GM19025 (cell line): ENCODE results near the gene TSPAN3.

Experiments used
- ATAC-seq: cut with Tn5 transposase; IDR thresholded peaks from one replicate; pipeline ENCODE4 v1.9.1; 2021; ENCODE audit warnings: mild to moderate bottlenecking, low read depth, moderate library complexity; ENCODE audit not compliant: unreplicated experiment

The TSPAN3 gene

DNA sequence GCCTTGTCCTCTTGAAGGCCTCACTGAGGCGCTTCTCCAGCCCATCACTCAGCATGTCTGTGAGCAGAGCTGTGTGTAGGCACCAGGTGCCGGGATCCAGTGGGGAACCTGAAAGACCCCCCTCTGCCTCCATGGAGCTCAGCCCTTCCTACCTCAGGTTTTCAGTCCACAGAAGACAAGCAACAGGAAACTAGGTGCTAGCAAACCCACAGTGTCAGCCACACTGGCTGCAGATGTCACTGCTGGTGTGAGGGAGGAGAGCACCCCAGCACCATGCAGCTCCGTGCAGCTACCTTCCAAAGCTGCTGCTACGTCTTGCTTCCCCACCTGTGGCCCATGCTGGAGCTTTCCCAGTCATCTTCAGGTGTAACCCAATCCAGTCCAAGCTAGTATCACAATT is 58.0 kb downstream of the TSPAN3 start:
- no peak for ATAC-seq

DNA sequence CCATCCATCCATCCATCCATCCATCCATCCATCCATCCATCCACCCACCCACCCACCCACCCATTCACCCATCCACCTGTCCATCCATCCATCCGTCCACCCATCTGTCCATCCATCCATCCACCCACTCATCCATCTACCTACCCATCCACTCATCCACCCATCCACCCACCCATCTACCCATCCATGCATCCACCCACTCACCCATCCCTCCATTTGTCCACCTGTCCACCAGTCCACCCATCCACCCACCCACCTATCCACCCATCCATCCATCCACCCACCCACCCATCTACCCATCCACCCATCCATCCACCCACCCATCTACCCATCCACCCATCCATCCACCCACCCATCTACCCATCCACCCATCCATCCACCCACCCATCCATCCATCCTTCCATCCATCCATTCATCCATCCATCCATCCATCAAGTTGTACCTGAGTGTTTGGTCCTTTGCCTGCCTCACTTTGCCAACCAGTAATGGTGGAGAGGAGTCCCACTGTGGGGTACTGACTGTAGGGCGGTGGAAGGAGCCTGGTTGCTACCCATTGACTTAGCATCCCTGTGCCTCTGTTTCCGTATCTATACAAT is 58.7 kb downstream of the TSPAN3 start:
- ATAC-seq = no peak

DNA sequence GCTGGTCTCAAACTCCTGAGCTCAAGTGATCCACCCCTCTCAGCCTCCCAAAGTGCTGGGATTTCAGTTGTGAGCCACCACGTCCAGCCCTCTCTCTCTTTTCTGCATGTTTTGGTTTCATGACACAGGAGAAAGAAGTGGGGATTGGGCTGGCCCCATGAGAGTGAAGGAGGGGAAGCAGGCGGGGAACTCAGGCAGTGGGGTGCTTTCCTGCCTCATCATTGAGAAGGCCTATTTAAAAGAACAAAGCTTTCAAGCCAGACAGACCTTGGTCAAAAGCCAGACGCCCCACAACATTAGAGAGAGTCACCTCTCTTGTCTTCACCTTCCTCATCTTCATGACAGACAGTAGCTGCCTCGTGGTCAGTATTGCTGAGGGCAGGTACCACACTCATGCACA is 60.1 kb downstream of the TSPAN3 start:
- no peak for ATAC-seq

DNA sequence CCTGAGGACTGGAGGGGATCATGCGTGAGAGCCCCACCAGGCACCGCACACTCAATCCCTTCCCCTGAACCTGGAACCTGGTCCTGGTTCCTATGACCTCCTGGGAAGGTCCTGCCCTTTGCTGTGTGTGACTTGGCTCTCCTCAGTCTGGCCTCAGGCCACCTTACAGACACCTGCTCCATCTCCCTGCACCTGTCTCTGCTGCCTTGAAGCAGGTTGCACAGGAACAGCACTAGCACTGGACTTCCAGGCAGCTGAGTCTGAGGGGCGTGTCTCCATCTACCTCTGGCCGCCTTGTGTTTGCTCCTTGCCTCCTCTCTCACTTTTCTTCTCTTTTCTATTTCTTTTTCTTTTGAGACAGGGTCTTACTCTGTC is 60.6 kb downstream of the TSPAN3 start:
- ATAC-seq = no peak

DNA sequence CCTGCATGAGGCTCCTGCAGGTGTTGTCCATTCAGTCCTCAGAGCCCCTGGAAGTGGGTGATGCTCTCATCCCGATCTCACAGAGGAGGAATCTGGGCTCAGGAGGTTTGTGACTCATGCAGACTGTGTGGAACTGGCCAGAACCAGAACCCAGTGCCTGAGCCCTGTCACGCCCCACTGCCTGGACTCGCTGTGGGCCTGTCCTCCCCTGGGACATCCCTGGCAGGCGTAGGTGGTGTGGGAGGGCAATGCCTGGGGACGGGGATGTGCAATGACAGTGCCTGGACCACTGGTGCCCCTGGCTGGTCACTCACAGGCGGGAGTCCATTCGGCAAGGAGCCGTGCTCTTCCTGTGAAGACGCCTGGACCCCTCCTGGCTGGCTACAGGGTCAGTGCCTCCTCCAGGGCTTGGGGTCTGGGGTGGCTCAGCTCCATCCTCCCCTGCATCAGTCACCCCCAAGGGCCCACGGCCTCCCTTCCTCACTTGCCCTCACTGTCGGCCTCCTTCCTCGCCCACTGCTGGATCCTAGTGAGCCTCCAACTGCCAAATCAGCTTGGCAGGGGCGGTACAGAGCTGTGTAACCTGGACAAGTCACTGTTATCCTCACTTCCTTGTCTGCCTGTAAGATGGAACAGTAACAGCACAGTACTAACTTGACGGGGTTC is 61.1 kb downstream of the TSPAN3 start:
- no peak for ATAC-seq

DNA sequence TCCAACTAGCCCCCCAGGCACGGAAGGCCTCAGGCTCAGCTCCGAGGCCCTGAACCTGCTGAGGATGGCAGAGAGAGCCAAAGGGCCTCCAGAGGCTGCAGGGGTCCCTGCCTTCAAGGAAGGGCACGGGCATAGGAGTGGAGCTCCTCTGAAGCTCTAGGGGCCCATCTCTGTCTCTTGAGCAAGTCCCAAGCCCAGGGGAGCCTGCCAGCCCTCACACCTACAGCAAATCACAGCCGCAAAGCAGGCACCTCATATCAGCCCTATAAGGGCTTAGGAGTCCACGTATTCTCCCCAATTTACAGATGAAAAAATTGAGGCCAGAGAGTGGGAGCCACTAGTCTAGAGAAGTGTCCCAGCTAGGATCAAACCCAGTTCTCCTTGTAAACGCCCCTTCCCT is 61.7 kb downstream of the TSPAN3 start:
- ATAC-seq = no peak

DNA sequence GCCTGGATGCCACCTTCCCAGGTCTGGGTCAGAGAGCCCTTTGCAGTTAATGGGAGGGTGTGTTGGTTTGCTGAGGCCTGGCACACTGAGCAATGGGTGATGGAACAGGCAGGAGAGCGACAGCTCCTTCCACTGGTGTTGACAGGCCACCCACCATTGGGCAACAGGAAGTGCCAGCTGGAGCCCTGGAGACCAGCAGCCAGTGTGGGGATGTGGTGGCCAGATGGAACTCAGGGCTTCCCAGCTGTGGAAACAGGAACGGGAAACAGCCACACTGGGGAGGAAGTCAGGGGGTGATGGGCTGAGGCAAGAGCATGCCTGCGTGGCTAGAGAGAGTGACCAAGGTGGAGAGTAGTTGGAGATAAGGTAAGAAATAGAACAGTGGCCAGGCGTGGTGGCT is 66.7 kb downstream of the TSPAN3 start:
- no peak for ATAC-seq

DNA sequence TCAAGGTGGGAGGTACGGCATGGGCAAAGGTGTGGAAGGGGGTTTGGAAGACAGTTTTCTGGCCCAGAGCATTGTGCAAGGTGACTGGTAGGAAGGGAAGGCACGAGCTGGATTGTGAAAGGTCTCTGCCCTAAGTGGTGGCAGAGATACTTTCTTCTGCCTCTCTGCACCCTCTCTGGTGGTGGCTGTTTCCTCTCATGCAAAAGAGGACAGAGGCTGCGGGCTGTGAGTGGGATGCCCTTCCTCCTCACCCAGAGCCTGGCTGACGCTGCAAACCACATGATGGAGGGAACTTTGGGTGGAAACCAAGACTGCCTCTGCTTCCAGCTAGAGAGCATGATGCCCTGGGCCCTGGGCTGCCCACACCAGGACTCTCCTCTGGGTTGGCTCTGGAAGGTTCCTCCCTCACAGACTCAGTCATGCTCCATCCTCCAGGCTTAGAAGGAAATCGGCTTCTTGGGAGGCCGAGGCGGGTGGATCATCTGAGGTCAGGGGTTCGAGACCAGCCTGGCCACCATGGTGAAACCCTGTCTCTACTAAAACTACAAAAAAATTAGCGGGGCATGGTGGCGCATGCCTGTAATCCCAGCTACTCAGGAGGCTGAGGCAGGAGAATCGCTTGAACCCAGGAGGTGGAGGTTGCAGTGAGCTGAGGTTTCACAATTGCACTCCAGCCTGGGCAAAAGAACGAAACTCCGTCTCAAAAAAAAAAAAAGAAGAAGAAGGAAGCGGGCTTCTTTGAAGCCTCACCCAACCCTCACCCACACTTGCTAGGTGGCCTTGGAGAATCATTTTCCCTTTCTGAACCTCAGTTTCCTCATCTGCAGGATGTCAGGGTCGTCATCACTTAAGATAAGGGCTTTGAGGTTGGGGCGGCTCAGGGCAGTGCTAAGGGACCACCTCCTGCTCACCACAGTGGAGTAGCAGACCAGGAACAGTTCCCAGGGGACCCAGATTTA is 67.7 kb downstream of the TSPAN3 start:
- ATAC-seq = peak; percentile 72

DNA sequence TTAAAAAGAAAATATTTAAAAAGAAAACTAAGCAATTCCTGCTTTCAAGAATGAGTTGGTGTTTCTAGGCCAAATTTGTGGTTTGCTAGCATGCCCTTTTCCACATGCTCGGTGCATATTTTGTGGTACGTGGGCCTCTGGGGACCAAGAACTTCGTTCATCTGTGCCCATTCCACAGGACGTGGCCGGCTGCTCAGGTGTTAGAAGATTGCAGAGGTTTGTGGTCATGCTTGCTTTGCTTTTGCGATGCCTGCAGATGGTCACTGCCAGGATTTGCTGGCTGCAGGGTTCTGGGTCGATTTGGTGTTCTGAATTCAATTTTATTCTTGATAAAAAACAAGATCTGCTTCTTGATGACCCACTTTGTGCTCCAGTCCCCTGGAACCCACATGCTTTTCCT is 68.5 kb downstream of the TSPAN3 start:
- ATAC-seq = no peak

DNA sequence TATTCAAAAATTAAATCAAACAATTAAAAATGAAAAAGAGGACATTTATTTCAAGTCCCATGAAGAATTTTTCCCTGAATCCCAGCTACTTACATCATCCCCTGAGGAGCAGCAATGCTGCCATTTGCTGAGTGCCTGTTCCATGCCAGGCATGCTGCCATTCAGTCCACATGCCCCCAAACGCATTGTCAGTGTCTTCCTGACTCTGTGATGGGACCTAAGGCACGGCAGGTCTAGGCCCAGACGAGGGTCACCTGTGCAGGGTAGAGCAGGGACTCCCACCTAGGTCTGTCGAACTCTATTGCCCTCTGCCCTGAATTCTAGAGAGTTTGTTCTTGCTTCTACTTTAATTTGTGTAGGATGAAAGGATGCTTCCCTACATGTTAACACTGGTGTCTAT is 68.9 kb downstream of the TSPAN3 start:
- ATAC-seq = no peak

DNA sequence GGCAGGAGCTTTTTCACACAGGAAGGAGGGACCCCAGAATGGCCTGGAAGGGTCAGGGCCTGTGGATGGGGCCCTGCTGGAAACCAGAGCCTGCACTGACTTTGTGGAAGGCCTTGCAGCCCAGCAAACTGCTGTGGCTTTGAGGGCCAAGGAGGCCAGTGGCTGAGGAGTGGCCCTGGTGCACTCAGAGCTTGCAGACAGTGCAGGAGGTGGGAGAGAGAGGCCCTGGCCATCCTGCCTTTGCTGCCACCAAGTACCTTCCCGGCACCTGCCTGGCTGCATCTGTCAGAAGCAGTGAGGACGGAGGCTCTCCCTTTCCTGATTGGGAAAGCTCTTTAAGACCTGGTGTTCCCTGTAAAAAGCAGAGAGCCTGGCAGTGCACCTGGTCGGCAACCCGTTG is 69.6 kb downstream of the TSPAN3 start:
- no peak for ATAC-seq

DNA sequence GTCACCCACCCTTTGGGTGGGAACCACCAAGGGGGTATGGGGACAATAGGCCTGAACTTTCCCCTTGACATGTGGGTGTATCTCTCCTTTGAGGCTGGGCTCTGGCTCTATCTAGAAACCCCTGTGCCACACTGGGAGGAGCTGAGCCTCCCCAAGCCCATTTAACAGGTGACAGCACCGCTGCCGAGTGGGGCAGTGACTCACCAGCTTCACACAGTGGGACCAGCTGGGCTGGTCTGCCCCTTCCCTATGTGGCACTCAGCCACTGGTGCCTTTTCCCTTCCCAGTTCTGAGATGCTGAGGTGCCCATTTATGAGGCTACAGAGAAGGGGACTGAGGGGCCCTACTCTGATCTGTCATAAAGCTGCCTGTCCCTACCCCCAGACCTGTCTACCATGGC is 70.9 kb downstream of the TSPAN3 start:
- no peak for ATAC-seq

DNA sequence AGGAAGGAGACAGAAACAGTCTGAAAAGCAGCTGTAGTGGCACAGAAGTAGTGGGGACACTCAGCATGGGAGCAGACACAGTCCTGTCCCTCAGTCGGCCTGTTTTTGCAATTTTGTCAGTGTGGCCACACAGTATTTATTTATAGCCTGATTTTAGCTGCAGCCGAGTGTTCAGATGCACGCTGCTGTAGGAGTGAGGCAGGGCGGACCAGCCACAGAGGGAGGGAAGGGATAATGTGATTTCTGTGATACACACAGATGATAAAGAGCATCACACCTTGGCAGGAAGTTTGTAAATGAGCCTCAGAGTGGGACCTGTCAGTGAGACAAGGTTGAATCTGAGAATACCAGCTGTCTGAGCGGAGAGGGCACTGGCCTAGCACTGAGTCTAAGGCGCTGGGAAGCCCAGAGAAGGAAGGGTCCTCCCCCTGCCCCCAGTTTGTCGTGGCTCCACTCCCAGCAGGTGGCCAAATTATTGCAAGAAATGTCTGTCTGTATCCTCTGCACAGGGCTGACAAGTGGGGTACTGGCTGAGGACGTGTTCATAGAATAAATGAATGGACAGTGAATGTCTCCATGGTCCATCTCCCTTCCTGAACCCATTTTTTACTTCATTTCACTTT is 72.1 kb downstream of the TSPAN3 start:
- ATAC-seq = no peak

DNA sequence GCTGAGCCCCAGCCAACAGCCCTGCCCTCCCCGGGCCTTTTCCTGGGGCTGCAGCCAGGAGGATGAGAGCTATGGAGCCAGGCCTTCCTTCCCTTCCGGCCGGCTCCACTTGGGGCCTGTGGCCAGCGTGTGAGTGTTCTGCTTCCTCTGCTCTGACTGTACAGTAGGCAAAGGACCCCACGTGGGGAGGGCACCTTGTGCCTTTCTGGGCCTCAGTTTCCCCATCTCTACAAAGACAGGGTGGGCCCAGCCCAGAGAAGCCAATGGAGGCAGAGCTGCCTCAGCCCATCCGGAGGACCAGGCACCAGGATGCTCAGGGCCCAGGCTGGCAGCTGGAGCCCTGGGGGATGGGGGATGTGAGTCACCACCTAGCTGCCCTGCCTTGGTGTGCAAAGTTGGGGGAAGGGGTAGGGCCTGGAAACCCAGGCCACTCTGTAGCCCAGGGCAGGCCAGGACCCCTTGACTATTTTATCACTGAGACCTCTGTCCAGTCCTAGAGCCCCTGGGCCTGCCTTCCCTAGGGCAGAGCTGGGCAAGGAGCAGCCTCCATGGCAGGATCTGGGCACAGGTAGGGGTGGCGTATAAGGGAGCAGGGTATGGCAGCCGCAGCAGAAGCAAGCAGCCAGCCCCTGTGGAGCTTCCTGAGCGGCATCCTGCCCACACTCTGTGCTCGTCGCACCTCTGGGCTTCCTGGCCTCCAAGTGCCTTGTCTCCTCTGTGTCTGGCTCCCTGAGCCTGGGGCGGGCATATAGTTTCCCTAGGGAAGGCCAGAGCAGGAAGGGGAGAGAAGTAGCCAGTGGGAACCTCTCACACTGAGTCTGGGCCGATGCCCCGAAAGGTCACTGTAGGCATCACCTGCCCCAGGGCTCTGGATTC is 74.1 kb downstream of the TSPAN3 start:
- no peak for ATAC-seq

DNA sequence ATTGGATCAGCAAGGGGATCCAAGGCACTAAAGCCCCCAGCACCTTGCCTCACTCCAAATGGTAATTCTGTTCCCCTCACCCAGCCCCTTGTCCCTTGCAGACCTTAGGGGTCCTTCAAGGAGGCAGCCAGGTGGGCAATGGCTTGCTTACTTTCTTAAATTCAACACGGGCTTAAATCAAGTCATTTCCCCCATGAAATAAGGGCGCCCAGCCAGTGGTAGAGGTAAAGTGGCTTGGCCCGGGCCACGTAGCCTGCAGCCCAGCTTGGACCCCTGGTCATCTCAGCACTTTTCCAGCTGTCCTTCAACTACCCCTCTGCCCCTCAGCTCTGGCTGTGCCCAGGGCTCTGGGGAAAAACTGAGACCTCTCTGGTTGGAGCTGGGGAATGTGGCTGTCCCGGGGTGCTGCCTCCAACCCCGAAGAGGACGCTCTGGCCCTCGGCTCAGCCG is 74.8 kb downstream of the TSPAN3 start:
- ATAC-seq = no peak

DNA sequence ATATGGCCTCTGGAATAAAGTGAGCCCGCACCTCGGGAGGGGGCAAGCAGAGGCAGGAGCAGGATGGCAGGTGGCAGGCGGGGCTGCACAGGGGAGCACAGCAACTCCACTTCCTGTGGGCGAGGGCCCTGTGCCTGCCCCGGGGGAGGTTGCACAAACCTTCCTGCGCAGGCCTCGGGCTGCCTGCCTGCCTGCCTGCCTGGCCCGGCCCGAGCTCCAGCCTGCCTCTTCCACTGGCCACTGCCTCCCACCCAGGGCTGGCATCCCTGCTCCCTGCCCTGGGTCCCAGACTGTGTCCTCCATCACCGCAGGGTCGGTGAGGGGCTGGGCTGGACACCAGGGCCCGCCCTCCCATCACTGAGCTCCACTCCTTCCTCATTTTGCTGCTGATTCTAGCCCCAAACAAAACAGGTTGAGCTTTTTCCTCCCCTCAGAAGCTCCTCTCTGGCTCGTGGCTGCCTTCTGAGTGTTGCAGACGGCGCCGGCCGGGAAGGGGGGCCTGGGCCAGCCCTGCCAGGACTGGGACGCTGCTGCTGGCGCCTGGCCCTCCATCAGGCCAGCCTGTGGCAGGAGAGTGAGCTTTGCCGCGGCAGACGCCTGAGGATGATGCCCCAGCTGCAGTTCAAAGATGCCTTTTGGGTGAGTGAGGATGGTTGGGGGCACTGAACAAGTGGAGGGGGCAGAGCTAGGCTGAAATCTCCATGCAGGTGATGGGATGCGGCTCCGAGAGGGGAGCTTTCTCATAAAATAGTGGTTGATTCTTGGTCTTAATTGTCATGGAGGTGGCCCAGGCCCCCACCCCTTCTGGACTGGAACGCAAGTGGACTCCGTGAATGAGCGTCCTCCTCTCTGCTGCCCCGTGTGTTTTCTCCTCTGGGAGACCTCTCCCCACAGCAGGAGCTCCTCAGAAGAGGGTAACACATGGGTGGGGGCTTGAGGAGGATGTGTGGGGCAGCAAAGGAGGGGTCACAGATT is 75.7 kb downstream of the TSPAN3 start, which contains the start of gene PSTPIP1:
TSS of gene PSTPIP1 (plus strand) at position 156 of the 975 bp plus-strand sequence. CDS start at position 604, 448 bp downstream.
- peak; percentile 55 for ATAC-seq

DNA sequence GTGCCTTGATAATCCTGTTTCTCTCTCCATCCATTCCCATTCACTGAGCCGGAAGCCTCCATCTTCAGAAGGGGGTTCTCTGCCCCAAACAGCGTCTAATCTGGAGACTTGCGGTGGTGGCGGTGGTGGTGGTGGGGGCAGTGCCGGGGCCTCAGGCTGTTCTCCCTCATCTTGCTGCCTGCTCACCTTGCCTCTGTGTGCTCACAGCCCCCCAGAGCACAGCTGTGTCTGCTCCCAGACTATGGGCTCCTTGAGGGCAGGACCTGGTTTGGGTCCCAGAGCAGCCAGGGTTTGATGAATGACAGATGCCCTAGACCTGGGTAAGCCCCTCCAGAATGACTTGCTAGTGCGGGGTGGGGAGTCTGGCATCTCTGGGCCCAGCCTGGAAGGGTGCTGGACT is 76.4 kb downstream of the TSPAN3 start:
- ATAC-seq = no peak

DNA sequence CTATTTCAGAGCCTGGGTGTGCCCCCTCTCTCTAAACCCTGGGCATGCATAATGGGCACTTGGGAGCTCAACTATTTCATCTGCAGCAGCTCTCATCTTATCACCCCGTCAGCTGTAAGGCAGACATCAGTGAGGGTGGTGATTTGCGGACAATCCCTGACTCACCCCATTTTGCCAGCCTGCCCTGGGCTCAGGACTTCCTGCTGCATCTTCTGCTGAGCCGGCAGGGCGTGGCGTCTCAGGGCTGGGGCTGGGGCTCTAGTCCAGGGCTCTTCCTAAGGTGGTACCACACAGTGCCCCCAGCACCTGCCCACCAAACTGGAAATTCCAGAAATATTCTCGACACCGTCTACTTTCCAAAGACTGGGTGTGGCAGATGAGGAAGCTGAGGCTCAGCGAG is 76.9 kb downstream of the TSPAN3 start:
- no peak for ATAC-seq
